BE2C (cell line): ENCODE data around the gene SENP3.
A peak's percentile ranks its signal among the peaks of the same experiment; 100 is the strongest.

ENCODE experiments used
- DNase-seq: peaks from one replicate; pipeline ENCODE4 v3.0.0-alpha.2; 2020
- H3K27me3 ChIP-seq: fragments of 250-450 bp; sonication (Bioruptor Pico); 2 replicates; pipeline ENCODE4 v1.5.1; 2020; ENCODE audit warnings: mild to moderate bottlenecking
- H3K36me3 ChIP-seq: fragments of 250-450 bp; sonication (Bioruptor Pico); 2 replicates; pipeline ENCODE4 v1.5.1; 2020; ENCODE audit warnings: mild to moderate bottlenecking
- H3K4me1 ChIP-seq: fragments of 250-450 bp; sonication (Bioruptor Pico); 2 replicates; pipeline ENCODE4 v1.5.1; 2020
- H3K4me3 ChIP-seq: 2 replicates; pipeline ENCODE4 v1.5.1; 2011; ENCODE audit warnings: low read depth, low read length
- H3K9me3 ChIP-seq: fragments of 250-450 bp; sonication (Bioruptor Pico); 2 replicates; pipeline ENCODE4 v1.5.1; 2020
- CTCF ChIP-seq: IDR thresholded peaks from 2 replicates; pipeline ENCODE4 v1.5.1; 2012; ENCODE audit warnings: mild to moderate bottlenecking, low read depth, low read length

Gene SENP3

GRCh38 chr17:7577327-7578199, 15.8 kb downstream of the SENP3 start:
- Histone ChIP-seq H3K27me3 (no peaks in the 10 kb centered on the region), H3K4me3 (no peak overlapping the region), H3K4me1 (peaks cover 15% of the 10 kb centered on the region), H3K36me3 (peaks cover 63% of the 10 kb centered on the region), H3K9me3 (no peaks in the 10 kb centered on the region)
- DNase-seq = no peak
- no peak for TF ChIP-seq CTCF

- H3K9me3 ChIP-seq = no peaks in the 10 kb centered on the region
- no peak for TF ChIP-seq CTCF
- H3K36me3 ChIP-seq = peaks cover 53% of the 10 kb centered on the region
- peaks cover 19% of the 10 kb centered on the region for H3K4me1 ChIP-seq
- no peaks in the 10 kb centered on the region for H3K27me3 ChIP-seq
- no peak within 1 kb of the TSS for H3K4me3 ChIP-seq
- peak; percentile 60 for DNase-seq
Observed at GRCh38 chr17:7579001-7579833, 17.5 kb downstream of the SENP3 start, which contains the start of gene CD68. CD68 (plus strand) TSS chr17:7579638; CDS start chr17:7579678, 40 bp downstream.

- Histone ChIP-seq H3K36me3 (peaks cover 45% of the 10 kb centered on the region), H3K9me3 (no peaks in the 10 kb centered on the region), H3K4me1 (peaks cover 14% of the 10 kb centered on the region), H3K4me3 (no peak overlapping the region), H3K27me3 (no peaks in the 10 kb centered on the region)
- TF ChIP-seq CTCF = no peak
- no peak for DNase-seq
Observed at GRCh38 chr17:7579834-7580603, 18.3 kb downstream of the SENP3 start.

GRCh38 chr17:7580604-7581575, 19.2 kb downstream of the SENP3 start:
- TF ChIP-seq CTCF = no peak
- Histone ChIP-seq H3K9me3 (no peaks in the 10 kb centered on the region), H3K4me1 (peaks cover 13% of the 10 kb centered on the region), H3K4me3 (no peak overlapping the region), H3K27me3 (no peaks in the 10 kb centered on the region), H3K36me3 (peaks cover 36% of the 10 kb centered on the region)
- no peak for DNase-seq
